UCSD-AML1 (cell line): ENCODE results near the gene IQSEC1.

Experiments used
- DNase-seq: peaks from one replicate; lab custom pipeline; 2025; ENCODE audit not compliant: unreplicated experiment; lab: John Stamatoyannopoulos, UW

The IQSEC1 gene

DNA sequence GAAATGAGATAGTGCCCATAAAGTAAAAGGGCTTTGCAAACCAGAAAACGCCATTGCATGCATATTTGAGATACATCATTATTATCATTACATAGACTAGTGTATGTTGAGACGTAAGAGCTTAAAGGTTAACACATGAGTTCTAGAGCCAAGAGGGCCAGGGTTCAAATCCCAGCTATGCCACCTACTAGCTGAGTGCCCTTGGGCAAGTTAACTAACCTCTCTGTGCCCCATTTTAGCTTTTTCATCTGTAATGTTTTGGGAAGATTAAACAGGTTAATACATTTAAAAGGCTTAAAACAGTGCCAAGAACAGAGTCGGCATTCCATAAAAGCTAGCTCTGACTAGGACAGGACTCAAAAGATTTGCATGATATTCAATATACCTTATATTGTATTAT, 22.8 kb downstream of the IQSEC1 start:
- DNase-seq: no peak

GRCh38 chr3:13049400-13049799, 23.8 kb downstream of the IQSEC1 start:
- no peak for DNase-seq

- no peak for DNase-seq
Measured at GRCh38 chr3:13047296-13048165, 25.7 kb downstream of the IQSEC1 start.

DNA sequence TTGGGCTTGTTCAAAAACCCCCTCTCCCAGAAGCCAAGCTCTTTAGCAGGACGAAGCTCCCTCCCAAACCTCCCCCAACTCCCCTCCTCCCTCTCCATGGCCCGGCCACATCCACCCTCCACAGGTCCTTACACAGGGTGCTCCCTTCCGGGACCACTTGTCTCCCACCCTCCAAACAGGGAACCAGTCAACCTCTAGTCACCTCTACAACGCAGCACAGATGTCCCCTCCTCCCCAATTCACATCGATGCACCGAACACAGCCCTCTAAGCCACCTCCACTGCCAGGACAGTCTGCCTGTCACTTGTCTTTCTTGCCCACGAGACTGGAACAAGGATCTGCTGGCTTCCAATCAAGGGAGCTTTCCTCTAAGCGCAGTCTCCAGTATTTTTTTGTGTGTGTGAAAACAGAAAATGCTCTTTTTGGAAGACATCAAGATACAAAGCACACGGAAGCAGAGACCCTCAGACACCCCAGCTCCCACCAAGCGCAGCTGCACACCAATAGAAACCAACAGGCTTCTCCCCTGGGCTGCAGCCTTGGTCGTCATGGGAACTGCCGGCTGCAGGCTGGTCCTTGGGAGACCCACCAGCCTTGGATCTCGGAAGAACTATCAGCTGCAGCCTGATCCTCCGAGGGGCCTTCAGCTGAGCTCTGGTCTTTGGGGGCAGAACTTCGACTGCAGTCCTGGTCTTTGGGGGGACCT, 26.5 kb downstream of the IQSEC1 start:
- no peak for DNase-seq

GRCh38 chr3:13045904-13046568, 27.2 kb downstream of the IQSEC1 start:
- peak; percentile 41 for DNase-seq

- DNase-seq: no peak
Measured at GRCh38 chr3:13045241-13045903, 27.9 kb downstream of the IQSEC1 start.

DNA sequence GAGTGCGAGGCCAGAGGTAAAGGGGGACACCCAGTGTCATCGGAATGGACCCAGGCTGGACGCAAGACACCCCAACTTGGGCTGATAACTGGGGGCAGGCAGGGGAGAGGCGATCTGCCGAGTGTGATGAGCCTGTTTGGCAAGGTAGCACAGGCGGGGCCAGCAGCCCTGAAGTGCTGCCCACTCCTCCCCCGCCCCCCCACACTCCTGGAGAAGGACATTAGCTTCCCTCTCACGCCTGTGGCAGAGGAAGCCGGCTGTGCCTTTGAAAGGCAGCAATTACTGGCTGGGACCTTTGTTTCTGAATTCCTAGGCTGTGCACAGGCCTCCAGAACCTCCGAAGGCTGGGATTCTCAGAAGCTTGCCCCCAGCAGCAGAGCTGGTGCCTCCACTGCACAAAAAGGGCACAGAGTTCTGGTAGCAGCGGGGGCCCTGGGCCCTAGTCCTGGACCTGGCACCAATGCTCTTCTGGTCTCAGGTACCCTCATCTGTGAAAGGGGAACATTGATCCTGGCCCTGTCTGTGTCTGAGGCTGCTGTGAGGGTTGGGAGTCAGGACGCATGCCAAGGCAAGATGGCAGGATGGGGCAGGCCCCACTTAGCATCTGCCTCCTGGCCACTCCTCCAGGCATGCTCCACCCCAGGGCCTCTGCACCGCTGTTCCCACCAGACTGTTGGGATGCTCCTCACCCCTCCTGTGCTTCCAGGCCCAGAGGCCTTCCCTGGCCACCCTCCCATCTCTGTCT, 28.6 kb downstream of the IQSEC1 start:
- DNase-seq: no peak

- no peak for DNase-seq
Measured at GRCh38 chr3:13043656-13044055, 29.6 kb downstream of the IQSEC1 start.

DNA sequence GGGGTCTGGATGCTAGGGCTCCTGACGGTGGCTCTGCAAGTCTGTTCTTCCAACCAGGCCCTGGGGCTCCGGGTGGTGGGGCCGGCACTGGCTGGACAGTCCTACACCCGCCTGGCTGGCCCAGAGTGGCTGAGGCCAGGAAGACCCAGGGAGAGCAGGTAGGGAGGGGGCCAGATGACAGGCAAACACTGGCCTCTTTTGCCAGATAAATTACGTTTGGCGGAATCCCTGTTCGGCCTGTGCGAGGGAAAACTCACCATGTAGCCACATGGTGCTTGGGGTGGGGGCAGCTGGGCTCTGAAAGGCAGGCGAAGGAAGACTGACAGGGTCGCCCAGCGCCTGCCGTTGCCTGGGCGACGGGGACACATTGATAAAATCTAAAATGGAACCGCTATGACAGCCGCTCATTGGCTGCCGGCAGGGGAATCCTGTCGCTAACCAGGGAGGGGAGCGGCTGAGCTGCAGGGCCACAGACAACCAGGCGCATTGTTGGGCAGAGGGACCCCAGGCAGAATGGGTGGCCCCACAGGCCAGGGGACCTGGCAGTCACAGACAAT, 30.4 kb downstream of the IQSEC1 start:
- DNase-seq: no peak

- DNase-seq: no peak
Measured at GRCh38 chr3:13042127-13042701, 31.0 kb downstream of the IQSEC1 start.

GRCh38 chr3:13041113-13041776, 32.0 kb downstream of the IQSEC1 start:
- no peak for DNase-seq

GRCh38 chr3:13040361-13041074, 32.7 kb downstream of the IQSEC1 start:
- DNase-seq: no peak

- DNase-seq: no peak
Measured at GRCh38 chr3:13039213-13039896, 33.9 kb downstream of the IQSEC1 start.

DNA sequence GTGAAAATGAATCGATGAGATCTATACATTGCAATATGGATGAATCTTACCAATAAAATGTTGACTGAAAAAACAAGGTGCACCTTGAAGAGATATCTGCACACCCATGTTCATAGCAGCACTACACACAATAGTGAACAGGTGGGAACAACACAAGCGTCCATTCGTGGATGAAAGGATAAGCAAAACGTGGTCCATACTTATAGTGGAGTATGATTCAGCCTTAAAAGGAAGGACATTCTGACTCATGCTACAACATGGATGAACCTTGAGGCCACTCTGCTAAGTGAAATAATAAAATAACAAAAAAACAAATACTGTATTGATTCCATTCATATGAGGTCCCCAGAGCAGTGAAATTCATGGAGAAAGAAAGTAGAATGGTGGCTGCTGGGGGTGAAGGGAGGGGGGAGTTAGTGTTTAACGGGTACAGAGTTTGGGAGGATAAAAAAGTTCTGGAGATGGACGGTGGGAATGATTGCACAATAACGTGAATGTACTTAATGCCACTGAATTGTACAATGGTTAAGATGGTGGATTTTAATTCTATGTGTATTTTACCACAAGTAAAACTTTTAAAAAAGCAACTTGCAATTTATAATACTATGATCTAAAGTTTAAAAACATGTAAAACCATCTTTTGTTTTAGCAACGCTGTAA, 35.6 kb downstream of the IQSEC1 start:
- no peak for DNase-seq

- DNase-seq: no peak
Measured at GRCh38 chr3:13034861-13035260, 38.4 kb downstream of the IQSEC1 start.

DNA sequence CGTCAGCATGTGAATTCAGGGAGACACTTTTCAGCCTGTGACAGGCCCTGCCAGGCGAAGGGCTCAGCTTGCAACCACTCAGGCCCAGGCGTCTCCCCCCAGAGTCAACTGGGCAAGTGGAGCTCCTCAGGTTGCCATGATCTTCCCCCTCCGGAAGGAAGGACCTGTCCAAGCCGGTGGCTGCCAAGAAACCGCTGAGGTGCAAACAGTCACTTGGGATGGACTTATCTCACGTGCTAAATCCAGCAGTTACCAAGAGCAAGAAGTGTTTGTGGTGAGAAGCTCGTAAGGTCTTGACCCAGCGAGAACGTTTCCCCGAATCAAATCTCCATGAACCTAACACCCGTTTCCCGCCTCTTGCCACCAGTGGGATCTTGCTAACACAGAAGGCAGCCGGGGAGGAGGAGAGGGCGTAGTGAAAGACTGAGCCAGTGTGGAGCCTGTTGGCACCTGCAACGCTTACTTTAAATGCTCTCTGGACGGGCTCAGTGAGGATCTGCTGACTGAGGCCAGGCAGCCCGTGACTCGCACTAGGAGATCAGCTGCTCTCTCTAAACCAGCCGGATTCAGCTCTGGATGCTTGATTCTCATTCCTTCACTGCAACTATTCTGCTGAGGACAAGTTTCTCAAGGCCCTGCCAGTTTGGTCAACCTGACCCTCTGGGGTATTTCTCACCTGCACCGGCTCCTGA, 39.0 kb downstream of the IQSEC1 start:
- no peak for DNase-seq

DNA sequence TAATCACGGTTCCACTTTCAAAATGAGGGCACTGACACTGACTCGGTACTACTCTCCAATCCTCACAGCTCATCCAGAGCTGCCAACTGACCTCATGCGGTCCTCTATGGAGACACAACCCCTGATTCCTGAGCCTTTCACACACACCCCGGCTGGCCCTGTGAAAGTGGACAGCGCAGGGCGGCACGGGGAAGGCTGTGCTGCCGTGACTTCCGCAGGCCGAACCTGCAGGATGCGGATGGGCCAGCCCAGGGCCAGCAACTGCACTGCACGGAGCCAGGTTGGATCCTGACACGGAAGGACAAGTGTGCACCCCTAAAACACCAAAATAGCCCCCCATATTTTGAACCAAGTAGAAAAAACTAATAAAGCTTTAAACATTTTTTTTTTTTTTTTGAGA, 41.0 kb downstream of the IQSEC1 start:
- no peak for DNase-seq
